AG04449 (cell line): ENCODE data around the gene GRIA1.

Source experiments
- CTCF ChIA-PET: fragments of 350-600 bp; formaldehyde crosslinking; extraction: SDS; loops from one replicate; lab custom pipeline; 2021; ENCODE audit warnings: antibody characterized with exemption; lab: Yijun Ruan, JAX
- POLR2A ChIA-PET: fragments of 400-600, 350-600 bp; formaldehyde crosslinking; extraction: SDS; loops from one replicate; lab custom pipeline; 2020; ENCODE audit warnings: antibody characterized with exemption, inconsistent platforms; lab: Yijun Ruan, JAX
- DNase-seq: peaks from one replicate; pipeline ENCODE4 v3.0.0-alpha.2; 2010; ENCODE audit warnings: low read depth, low spot score
- H3K4me3 ChIP-seq: 2 replicates; pipeline ENCODE4 v1.5.1; 2011; ENCODE audit warnings: low read depth, mild to moderate bottlenecking, control low read depth, low read length
- CTCF ChIP-seq: IDR thresholded peaks from one replicate; pipeline ENCODE4 v1.5.1; 2011; ENCODE audit warnings: mild to moderate bottlenecking, moderate library complexity, low read length, control low read depth, inconsistent platforms; ENCODE audit not compliant: insufficient read depth; ENCODE audit errors: missing control alignments

GRIA1 gene

DNA sequence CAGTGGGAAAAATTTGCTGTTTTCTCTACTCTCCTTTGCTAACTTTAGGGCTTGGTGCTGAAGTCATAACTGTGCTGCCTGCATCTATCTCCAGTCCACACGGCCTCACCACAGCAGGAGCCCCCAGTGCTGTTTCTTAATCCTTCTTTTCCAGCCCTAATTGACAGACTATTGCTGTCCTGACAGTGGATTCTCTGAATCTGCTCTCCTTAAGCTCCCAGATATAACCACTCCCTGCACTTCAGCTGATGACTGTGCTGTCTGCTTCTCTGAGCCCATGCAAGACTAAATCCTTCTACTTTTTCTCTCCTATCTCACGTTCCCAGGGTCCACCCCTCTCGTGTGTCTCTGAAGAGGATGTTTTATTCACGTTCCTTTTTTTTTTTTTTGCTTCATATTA lies 19.7 kb upstream of the GRIA1 start:
- H3K4me3 ChIP-seq: no peak overlapping the region
- DNase-seq: no peak
- no peak for TF ChIP-seq CTCF

GRCh38 chr5:153476767-153477166 lies 13.7 kb upstream of the GRIA1 start:
- peak; percentile 54 for DNase-seq
- POLR2A ChIA-PET: interaction anchor here (0.7 kb wide), 1 partner anchor 484 kb away, joined by 3 read pairs; no protein-coding TSS in a partner anchor
- CTCF ChIA-PET: interaction anchor here (0.7 to 2.3 kb wide), 10 partner anchors 11 to 916 kb away, joined by 3 to 7 read pairs (median 3); no protein-coding TSS in a partner anchor
- no peak overlapping the region for H3K4me3 ChIP-seq
- peak; percentile 17 for TF ChIP-seq CTCF

More for the DNA sequence above, 19.7 kb upstream of the GRIA1 start:
- POLR2A ChIA-PET: no interaction called here
- CTCF ChIA-PET: no interaction called here

- no peak overlapping the region for H3K4me3 ChIP-seq
- ChIA-PET POLR2A (no interaction called here), CTCF (no interaction called here)
- TF ChIP-seq CTCF: no peak
- no peak for DNase-seq
These were observed 10.1 kb upstream of the GRIA1 start for GRCh38 chr5:153480401-153480800.

- ChIA-PET POLR2A (interaction anchor here (0.6 kb wide), 1 partner anchor 479 kb away, joined by 3 read pairs; no protein-coding TSS in a partner anchor), CTCF (interaction anchor here (2.2 kb wide), 1 partner anchor 481 kb away, joined by 5 read pairs; no protein-coding TSS in a partner anchor)
- no peak for TF ChIP-seq CTCF
- no peak for DNase-seq
- H3K4me3 ChIP-seq: no peak overlapping the region
These were observed 7.0 kb upstream of the GRIA1 start for GRCh38 chr5:153483482-153483881.

DNA sequence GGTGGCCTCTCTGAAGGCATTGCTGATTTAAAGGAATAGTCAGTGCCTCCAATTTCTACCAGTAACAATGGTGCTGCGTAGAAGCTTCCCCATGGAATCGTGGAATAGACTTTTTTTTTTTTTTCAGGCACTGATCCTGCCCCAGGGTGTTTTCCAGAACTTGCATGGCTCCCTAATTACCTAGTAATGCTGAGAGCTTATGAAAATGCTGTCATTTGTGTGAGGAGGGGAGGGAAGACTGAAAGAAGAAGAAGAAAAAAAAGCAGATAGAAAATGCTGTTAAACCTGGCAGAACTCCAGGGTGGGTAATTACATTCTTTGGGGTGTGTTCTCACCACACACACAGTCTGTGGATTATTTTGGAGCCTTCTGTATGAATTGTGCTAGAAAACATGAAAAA lies 4.8 kb upstream of the GRIA1 start:
- ChIA-PET POLR2A (no interaction called here), CTCF (interaction anchor here (4.1 kb wide), 1 partner anchor 10 kb away, joined by 21 read pairs; no protein-coding TSS in a partner anchor)
- no peak overlapping the region for H3K4me3 ChIP-seq
- DNase-seq: no peak
- no peak for TF ChIP-seq CTCF

DNA sequence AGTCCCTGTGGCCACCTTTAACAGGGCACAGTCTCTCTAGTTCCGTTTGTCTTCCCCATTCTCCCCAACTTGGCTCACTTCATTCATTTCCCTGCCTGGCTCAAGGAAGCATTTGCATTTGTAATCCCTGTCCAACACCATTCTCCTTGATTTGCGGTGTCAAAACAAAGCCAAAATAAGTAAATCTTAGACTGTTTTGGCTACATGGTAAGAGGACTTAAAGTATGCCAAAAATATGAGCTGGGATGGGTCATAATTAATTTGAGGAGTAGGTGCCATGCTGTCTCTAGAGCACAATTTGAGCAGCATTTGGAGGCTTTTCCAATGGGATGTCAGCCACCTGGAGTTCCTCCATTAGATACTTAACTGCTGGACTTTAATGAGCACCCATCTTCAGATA lies 3.7 kb upstream of the GRIA1 start:
- H3K4me3 ChIP-seq: no peak overlapping the region
- ChIA-PET POLR2A (no interaction called here), CTCF (interaction anchor here (4.1 kb wide), 1 partner anchor 9 kb away, joined by 21 read pairs; no protein-coding TSS in a partner anchor)
- no peak for TF ChIP-seq CTCF
- DNase-seq: no peak
